Stimulated activated CD8-positive, alpha-beta memory T cell treated with anti-CD3 and anti-CD28 coated beads, Interleukin-7, amount 100 ng/mL, for 1 hour (primary cell): ENCODE data around the gene NEO1.
A peak's percentile ranks its signal among the peaks of the same experiment; 100 is the strongest.
"Not testable (repeated sequence)": the region's sequence is repeated elsewhere in the genome, so short reads cannot be mapped to it uniquely, and the experiment has no call there.

Source experiments
- DNase-seq, 2 donors: peaks; one replicate each; pipeline ENCODE4 v3.0.0-alpha.2; 2020; ENCODE audit warnings: low read depth in 2 of 2

NEO1 gene

DNA sequence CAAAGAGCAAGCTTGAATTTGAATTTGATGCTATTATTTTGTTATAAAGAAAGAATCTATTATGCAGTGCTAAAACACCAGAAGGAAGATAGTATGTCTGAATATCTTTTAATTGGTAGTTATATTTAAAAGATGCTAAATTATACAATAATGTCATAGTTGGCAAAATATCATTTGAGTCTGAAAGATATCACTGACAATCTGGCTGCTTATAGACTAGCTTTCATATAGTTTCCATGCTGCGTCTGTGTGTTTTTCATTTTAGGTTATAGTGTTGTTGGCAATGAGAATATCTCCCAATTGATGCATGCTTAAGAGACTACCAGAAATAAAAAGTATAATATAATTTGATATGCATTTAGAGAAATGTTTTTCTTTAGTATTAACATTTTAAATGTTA, 142.9 kb downstream of the NEO1 start:
- no peak for DNase-seq

DNA sequence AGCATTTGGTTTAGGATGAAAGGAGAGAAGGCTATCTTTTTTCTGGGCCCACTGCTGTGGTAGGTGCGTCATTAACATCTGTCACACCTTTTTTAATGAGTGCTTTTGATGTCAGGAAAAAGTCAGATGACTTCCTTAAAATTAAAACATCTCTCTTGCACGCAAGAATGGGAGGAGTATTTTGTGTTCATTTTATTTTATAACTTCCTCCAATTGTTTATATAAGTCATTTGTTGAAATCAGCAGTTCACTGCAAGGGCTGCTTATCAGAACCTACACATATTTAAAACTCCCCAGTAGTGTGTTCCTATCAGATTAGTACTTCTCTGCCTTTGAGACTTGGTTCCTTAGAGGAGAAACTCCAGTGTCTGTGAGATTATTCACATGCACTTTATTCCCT, 143.8 kb downstream of the NEO1 start:
- no peak for DNase-seq

DNA sequence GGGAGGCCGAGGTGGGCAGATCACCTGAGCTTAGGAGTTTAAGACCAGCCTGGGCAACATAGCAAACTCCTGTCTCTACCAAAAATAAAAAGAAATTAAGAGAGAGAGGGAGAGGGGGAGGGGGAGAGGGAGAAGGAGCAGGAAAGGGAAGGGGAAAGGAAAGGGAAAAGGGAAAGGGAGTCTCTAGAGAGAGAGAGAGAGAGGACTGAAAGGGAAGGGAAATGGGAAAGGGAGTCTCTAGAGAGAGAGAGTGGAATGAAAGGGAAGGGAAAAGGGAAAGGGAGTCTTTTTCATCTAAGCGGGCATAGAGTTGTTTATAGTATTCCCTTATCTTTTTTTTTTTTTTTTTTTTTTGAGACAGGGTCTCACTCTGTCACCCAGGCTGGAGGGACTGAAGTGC, 148.1 kb downstream of the NEO1 start:
- DNase-seq = no peak

DNA sequence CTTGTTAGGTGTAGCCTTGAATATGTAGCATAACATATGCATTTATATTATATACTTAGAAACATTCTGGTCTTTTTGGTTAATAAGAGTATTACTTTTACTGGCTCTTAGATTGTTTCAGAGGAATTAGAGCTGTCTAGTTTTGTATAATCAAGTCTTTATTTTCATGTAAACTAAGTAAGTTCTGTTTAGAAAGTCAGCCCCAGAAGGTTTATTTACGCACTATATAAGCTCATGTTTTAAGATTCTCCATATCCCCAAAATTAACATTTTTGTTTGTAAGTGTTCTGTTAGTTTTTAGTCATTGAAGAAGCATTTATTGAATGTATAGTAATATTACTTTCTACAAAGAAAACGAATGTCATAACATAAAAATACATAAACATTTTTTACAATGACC, 158.4 kb downstream of the NEO1 start:
- DNase-seq = no peak

DNA sequence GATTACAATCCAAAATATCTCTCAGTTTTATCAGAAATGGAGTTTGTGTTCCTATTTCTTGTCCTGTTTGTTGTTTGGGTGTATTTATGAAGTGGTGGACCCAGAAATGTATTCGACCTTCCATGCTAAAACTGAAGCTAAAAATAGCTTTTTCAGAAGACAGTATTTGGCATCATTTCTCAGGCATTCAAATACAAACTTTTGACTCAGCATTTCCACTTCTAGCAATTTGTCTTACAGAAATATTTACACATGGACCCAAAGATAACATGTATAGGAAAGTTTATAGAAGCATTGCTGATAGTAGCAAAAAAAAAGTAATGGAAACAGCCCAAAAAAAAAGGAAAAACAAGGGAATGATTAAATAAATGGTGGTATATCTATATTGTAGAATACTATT, 160.2 kb downstream of the NEO1 start:
- DNase-seq = no peak

DNA sequence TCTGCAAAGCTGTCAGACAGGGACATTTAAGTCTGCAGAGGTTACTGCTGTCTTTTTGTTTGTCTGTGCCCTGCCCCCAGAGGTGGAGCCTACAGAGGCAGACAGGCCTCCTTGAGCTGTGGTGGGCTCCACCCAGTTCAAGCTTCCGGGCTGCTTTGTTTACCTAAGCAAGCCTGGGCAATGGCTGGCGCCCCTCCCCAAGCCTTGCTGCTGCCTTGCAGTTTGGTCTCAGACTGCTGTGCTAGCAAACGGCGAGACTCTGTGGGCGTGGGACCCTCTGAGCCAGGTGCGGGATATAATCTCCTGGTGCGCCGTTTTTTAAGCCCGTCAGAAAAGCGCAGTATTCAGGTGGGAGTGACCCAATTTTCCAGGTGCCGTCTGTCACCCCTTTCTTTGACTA, 169.2 kb downstream of the NEO1 start:
- DNase-seq = not testable (repeated sequence)

DNA sequence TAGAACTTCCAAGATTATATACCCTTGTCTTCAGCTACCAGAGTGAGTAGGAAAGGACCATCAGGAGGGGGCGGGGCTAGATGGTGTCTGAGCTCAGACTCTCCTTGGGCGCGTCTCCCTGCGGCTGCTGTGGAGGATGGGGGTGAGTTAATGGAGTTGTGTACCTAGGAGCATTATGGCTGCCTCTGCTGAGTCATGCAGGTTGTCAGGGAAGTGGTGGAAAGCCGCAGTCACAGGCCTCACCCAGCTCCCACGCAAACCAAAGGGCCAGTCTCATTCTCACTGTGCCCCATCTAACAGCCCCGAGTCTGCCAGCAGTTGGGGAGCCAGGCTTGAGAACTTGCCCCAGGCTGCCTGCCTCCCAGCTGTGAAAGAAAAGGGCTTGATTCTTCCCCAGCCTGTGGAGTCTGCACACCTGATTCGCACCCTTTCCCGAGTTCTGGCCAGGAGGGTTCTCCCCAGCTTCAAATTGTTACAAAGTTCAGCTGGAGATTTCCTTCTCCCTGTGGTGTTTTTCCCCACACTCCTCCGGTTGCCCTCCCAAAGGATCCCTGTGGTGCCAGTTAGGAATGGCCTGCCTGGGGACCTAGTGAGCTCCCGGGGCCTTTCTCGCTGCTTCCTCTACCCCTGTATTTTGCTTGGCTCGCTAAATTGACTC, 173.2 kb downstream of the NEO1 start:
- no peak for DNase-seq

DNA sequence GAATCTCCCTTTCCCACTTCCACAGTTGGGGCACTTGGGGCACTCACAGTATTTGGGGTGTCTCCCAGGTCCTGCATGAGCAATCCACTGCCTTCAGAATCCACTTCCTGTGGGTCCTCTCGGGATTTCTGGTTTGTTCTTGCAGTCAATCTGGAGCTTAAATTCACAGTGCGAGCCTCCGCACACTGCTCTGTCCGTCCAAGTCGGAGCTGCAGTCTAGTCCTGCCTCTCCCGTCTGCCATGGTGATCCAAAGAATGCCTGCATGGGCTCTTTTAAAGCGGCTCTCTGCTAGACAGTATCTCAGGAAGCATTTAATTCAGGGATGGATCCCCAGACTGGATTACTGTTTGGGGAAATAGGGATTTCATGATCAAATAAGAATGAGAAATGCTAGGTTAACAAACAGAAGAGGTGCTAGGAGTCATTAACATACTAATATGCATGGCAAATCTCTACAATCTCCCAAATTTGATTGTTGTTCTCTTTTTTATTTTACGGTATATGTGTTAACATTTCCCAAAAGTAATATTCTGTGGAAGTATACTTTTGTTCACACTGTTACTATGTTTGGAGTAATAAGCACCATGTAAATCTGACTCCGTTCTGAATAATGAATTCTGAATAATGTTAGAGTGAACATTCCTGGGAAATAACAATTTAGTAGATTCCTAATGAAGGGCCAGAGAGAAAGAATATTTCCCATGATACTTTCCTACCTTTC, 174.0 kb downstream of the NEO1 start:
- no peak for DNase-seq

DNA sequence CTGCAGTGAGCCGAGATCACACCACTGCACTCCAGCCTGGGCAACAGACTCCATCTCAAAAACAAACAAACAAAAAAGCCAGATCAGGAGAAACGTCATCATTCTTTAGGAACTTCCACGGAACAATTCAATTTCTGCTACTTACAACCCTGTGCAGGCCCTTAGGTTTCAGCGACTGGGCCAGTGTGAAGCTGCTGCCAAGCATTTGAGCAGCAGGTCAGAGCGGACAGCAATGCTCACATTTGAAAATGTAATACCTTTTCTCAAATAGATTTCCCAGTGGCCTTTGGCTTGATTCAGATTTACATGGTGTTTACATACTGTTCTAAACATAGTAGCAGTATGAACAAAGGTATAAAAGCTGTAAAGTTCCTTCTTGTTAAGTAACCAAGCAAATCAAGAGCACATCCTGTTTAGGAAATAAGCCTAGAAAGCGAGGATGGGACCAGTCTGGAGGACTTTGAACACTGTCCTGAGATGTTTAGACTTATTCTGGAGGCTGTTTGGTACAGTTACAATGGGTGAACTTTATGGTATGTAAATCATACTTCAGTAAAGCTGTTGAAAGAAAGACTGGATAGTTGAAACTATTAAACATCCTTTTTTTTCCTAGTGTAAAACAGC, 175.3 kb downstream of the NEO1 start:
- no peak for DNase-seq

DNA sequence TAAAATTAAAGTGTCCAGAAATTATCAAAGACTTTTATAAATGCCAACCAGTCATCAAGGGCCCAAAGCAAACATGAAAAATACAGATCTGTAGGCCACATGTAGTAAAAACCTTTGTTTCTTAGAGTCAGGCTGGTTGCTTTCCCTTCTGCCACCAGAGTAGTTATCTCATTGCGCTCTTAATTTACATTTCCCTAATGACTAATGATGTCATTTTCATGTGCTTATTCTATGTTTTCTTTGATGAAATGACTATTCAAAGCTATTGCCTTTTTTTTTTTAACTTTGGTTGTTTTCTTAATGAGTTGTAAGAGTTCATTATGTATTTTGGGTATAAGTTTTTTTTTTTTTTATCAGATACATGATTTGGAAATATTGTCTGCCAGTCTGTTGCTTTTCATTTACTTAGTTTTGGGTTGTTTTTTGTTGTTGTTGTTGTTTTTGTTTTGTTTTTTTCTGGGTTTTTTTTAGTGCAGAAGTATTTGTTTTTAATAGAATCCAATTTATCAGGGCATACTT, 175.9 kb downstream of the NEO1 start:
- DNase-seq = no peak

DNA sequence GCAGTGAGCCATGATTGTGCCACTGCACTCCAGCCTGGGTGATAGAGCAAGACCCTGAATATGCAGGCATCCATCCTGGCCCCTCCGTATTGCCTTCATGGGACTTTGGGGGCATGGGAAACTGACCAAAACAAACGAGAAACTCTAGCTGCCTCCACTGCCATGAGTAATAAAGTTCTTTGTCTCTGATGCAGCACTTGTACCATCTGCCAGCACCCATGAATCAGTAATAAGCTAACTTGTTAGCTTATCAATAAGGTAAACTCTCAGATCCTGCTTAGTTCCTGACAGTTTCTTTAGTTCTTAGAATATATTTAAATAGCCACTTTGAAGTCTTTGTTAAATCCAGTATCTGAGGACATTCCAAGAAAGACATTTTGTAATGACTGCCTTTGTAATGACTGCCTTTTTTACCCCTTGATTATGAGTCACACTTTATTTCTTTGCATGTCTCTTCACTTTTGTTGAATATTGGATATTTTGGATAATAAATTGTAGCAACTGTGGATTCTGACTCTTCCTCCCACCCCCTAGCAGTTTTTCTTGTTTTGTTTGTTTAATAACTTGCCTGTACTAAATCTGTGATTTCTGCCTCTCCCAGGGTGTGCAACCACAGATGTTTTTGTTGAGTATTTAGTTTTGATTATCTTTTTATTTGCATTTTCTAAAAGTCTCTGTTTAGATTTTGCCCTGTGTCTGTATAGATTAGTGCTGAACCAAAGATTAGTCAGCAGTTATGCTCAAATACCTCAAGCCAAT, 179.6 kb downstream of the NEO1 start:
- DNase-seq = no peak

DNA sequence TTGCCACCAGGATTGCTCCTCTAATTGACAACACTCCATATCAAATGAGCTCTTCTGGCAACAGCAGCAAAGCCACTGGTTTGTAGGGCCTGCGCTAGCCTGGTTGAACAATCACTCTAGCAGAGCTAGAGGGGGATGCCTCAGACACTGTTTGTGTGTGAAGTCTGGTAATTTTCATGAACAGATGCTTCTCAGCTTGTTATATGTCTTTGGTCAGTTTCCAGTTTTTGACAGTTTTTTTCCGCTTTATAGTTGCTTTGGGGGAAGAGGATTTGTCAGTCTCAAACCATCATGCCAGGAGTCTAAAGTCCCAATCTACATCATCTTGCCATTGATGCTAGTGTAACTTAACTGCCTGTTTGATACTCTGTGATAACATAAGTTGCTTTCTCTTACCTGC, 180.5 kb downstream of the NEO1 start:
- no peak for DNase-seq

DNA sequence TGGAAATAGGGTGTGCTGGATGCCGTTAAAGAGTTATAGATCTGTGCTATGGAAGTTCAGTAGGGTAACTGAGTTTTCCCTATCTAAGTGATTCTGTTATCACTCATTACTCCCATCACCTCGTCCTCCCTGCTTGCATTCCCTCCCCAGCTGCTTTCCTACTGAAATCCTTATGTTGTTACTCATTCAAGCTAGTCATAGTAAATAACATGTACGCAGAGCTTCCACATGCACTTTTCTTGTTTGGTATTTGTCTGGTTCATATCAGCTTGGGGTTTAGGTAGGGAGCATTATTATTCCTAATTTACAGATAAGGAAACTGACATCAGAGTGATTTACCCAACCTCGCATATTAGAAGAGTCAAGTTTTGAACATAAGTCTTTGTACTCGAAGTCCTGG, 181.4 kb downstream of the NEO1 start:
- no peak for DNase-seq

DNA sequence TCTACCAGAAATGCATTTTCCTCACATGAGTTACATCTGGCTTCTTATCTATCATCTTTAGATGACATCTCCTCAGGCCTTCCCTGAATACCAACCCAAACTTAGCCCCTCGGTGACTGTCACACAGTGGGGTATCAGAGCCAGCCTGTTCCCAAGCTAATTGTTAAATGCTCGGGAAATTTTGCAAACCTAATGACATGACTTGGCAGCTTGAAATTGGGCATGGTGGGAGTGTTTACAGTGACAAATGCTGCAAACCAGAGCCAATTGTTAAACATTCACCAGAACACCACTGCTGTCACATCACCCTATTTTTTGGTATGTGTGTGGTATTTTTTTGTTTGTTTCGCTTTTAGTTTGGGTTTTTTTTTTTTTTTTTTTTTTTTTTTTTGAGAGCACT, 185.6 kb downstream of the NEO1 start:
- no peak for DNase-seq

DNA sequence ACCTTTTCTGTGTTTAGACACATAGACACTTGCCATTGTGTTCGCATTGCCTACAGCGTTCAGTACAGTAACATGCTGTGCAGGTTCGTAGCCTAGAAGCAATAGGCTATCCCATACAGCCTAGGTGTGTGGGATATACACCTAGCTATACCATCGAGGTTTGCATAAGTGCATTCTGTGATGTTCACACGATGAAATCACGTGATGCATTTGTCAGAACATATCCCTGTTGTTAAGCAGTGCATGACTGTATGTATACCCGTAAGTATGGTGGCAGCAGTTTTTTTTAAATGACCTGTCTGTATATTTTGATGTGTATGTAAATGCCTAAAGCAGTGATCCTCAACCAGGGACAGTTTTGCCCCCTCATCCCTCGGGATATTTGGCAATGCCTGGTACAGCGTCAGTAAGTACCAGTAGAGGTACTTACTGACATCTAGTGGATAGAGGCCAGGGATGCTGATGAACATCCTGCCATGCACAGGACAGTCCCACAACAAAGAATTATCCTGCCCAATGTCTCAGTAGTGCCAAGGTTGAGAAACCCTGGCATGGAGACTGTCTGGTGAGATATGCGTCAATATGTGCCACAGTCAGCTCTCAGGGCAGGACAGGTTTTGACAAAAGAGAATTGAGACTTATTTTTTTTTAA, 187.4 kb downstream of the NEO1 start:
- no peak for DNase-seq

DNA sequence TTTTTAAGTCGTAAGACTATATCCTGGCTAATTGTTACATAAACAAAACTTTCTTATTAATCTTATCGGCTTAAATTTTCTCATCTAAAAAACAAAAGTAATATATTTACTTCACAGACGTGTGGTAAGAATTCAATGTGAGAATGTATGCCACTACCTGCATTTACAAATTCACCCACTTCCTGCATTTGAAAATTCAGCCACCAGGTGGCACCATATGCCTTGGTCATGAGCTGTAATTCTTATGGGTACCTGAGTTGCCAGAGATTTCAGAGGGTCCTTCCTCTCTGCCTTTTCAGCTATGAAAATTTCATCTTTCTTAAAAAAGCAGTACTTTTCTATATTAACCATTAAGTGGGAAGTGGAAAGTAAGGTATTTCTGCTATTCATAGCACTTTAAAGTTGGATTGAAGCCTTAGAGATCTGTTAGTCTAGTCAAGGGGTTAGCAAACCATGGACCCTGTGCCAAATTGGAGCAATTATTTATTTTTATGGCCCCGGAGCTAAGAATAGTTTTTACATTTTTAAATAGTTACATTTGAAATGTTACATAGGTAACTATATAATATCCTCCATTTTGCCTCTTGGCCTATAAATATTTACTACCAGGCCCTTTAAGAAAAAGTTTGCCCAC, 188.7 kb downstream of the NEO1 start:
- DNase-seq = peak; percentile 34 to 53

DNA sequence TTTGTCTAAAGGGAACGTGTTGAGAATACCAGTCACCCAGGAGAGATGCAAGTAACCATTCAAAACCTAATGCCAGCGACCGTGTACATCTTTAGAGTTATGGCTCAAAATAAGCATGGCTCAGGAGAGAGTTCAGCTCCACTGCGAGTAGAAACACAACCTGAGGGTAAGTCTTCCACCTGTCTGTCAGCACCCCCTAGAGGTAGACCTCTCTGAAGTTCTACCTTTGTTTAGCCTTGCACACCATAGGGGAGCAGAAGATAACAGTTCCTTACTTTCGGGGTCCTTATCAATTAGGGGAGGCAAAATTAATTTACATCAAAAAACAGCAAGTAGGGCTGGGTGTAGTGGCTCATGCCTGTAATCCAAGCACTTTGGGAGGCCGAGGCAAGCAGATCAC, 192.1 kb downstream of the NEO1 start:
- no peak for DNase-seq

DNA sequence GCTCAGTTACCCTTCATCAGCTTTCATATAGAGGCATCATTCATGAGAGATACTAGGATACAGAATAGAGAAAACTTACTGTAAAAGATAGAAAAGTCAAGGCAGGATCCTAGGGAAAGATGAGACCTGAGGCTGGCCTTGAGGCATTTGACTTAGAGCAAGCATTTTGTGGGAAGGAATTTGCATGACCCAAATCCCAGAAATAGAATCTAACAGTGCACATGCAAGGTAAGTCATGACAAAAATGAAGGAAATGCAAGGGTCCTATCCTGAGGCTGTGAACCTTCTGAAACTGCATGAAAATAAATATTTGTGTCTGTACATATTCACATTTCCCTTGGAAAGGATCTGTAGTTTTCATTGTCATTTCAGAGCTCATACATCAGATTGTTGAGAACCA, 194.2 kb downstream of the NEO1 start:
- DNase-seq = no peak

DNA sequence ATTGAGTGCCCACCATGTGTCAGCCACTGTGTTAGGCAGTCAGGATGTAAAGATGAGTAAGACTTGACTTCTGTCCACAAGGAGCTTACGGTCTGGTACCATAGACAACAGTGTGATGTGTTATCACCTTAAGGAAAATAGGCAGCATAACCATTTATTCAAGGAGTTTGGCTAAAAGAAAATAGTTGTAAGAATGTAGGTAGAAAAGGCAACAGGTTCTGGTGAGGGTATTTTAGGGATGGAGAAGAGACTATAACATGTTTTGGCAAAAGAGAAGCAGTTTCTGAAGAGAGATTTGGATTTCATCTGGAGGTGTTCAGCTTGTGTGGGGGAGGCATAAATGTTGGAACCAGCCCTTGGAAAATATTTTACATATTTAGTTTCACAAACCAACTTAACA, 194.6 kb downstream of the NEO1 start:
- DNase-seq = no peak

DNA sequence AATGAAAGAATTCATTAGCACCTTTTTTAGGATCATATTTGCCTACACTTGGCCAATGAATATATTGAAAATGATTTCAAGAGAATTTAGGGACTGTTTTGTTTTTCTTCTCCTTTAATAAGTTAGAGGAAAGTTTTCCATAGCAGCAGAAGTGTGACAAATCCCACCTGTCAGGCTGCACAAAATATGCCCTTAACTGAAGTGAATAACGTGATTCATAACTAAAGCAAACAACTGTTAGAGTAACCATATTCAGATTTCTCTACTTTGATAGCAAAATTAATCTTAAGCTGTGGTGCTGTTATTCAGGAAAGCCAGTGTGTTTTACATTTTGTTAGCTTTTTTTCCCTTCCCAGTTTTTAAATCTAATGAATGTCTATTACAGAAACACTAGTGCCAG, 195.1 kb downstream of the NEO1 start:
- DNase-seq = no peak

DNA sequence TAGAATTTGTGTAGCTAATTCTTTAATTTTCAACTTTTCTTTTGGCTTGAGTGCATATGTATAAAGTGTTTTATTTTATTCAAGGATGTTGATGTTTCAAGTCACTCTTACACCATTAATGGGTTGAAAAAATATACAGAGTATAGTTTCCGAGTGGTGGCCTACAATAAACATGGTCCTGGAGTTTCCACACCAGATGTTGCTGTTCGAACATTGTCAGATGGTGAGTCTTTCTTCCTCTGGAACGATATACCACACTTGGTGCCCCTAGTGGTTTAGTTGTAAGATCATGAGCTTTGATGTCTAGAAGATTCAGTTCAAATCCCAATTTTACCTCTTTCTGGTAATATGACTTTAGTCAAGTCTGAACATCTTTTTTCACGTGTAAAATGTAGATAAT, 197.2 kb downstream of the NEO1 start:
- no peak for DNase-seq
